Embryonic facial prominence (tissue), 1 donor: ENCODE measurements around the gene MIER3.

Experiments used
- DNase-seq: peaks from one replicate; pipeline ENCODE4 v3.0.0-alpha.2; 2016; ENCODE audit errors: extremely low spot score

Gene MIER3

GRCh38 chr5:56896763-56897162 is 55.2 kb downstream of the MIER3 start:
- DNase-seq = no peak

DNA sequence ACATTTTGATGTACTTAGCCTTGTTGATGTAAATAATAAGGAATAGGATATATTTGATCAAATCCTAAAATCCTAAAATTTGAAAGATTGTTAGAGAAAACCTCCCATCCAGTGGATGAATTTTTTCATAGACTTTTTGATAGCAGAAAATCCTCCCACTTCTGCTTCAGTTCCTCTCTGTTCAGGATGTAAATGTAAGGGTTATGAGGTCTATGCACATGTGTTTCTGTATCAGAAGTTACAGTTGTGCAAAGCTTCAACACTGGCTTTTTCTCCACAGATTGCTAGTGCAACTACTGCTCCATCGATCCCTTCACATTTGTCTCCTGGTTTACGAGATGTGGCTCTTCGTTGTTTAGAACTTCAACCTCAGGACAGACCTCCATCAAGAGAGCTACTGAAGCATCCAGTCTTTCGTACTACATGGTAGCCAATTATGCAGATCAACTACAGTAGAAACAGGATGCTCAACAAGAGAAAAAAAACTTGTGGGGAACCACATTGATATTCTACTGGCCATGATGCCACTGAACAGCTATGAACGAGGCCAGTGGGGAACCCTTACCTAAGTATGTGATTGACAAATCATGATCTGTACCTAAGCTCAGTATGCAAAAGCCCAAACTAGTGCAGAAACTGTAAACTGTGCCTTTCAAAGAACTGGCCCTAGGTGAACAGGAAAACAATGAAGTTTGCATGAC is 58.5 kb downstream of the MIER3 start:
- DNase-seq = no peak

DNA sequence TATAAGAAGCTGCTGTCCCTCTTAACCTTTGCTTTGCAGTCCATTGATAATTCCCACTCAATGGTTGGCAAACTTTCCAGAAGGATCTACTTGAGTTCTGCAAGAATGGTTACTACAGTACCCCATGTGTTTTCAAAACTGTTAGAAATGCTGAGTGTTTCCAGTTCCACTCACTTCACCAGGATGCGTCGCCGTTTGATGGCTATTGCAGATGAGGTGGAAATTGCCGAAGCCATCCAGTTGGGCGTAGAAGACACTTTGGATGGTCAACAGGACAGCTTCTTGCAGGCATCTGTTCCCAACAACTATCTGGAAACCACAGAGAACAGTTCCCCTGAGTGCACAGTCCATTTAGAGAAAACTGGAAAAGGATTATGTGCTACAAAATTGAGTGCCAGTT is 70.4 kb downstream of the MIER3 start:
- DNase-seq = no peak

DNA sequence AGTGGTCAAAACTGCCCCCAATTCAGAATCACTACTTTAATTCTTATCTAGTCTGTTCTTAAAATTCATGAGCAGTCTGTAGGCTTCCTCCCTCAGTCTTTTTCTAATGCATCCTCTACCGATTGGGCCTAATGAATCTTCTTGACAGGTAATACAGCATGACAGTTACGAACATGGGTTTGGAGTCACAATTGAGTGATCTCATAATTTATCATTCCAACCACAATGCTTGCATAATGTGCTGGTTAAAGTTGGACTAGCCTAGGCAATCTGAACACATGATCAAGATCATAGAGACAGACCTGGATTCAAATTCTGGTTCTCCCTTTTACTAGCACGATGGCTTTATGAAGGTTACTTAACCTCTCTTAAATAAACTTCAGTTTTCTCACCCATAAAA is 75.6 kb downstream of the MIER3 start:
- DNase-seq = no peak

- DNase-seq = no peak
Observed at GRCh38 chr5:56873056-56873455, 78.9 kb downstream of the MIER3 start.

DNA sequence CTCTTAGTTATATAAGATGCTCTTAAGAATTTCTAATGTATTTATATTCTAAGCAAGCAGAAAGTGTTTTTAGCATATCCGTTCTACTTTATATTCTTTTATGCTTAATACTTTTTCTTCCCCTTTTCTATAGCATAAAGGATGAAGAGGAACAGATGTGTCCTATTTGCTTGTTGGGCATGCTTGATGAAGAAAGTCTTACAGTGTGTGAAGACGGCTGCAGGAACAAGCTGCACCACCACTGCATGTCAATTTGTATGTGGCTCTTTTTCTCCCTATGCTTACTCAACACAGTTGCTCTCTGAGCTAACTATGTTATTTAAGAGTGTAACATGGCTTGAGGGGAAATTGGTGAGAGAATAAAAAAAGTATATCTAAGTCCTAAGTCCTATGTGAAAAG is 80.1 kb downstream of the MIER3 start:
- DNase-seq = no peak
